Uterus (tissue), 2 donors: Measurements from ENCODE around the gene C5AR1.

ENCODE experiments used
- CTCF ChIP-seq, 4 experiments: fragments of 200-600 bp in 2 of 4; fragments of 450-650 bp in 2 of 4; sonication (generic) in 2 of 4; IDR thresholded peaks; one replicate each; pipeline ENCODE4 v1.5.1; 2016 to 2019; ENCODE audit warnings: antibody characterized with exemption in 4 of 4, mild to moderate bottlenecking in 2 of 4, moderate library complexity in 1 of 4
- POLR2A ChIP-seq, 2 donors: fragments of 450-650 bp; IDR thresholded peaks; one replicate each; pipeline ENCODE4 v1.6.1; 2016; ENCODE audit warnings: antibody characterized with exemption in 2 of 2, mild to moderate bottlenecking in 1 of 2, moderate library complexity in 1 of 2

- no peak for TF ChIP-seq CTCF (IDR thresholded peaks at IDR 0.05)
- TF ChIP-seq POLR2A (IDR thresholded peaks at IDR 0.05): no peak
Observed at GRCh38 chr19:47343194-47343802, 33.6 kb downstream of the C5AR1 start.
